ENCODE data around the gene RGS7.

The RGS7 gene

GRCh38 chr1:240823357-240823756, 533.6 kb downstream of the RGS7 start:
- TF ChIP-seq POLR2A (IDR thresholded peaks at IDR 0.05; ENCODE audit: extremely low read depth, insufficient read length) (no peak), MYC (IDR thresholded peaks at IDR 0.05; ENCODE audit: low read depth, low read length) (no peak), MAX (IDR thresholded peaks at IDR 0.05; ENCODE audit: low read depth, low read length) (no peak)
- TF ChIP-seq, protein P1, sequence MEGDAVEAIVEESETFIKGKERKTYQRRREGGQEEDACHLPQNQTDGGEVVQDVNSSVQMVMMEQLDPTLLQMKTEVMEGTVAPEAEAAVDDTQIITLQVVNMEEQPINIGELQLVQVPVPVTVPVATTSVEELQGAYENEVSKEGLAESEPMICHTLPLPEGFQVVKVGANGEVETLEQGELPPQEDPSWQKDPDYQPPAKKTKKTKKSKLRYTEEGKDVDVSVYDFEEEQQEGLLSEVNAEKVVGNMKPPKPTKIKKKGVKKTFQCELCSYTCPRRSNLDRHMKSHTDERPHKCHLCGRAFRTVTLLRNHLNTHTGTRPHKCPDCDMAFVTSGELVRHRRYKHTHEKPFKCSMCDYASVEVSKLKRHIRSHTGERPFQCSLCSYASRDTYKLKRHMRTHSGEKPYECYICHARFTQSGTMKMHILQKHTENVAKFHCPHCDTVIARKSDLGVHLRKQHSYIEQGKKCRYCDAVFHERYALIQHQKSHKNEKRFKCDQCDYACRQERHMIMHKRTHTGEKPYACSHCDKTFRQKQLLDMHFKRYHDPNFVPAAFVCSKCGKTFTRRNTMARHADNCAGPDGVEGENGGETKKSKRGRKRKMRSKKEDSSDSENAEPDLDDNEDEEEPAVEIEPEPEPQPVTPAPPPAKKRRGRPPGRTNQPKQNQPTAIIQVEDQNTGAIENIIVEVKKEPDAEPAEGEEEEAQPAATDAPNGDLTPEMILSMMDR (IDR thresholded peaks at IDR 0.05; ENCODE audit: low read depth, low read length): no peak
- H3K4me3 ChIP-seq (ENCODE audit: low read depth, low read length): no peak overlapping the region
- DNase-seq (ENCODE audit: low read depth): no peak

GRCh38 chr1:240821925-240822324, 535.1 kb downstream of the RGS7 start:
- no peak overlapping the region for H3K4me3 ChIP-seq (ENCODE audit: low read depth, low read length)
- TF ChIP-seq MYC (IDR thresholded peaks at IDR 0.05; ENCODE audit: low read depth, low read length): no peak
- TF ChIP-seq, protein P1 (IDR thresholded peaks at IDR 0.05; ENCODE audit: low read depth, low read length): no peak
- no peak for TF ChIP-seq POLR2A (IDR thresholded peaks at IDR 0.05; ENCODE audit: extremely low read depth, insufficient read length)
- no peak for TF ChIP-seq MAX (IDR thresholded peaks at IDR 0.05; ENCODE audit: low read depth, low read length)
- no peak for DNase-seq (ENCODE audit: low read depth)

GRCh38 chr1:240820816-240821215, 536.2 kb downstream of the RGS7 start:
- no peak for DNase-seq (ENCODE audit: low read depth)
- no peak overlapping the region for H3K4me3 ChIP-seq (ENCODE audit: low read depth, low read length)
- TF ChIP-seq MAX (IDR thresholded peaks at IDR 0.05; ENCODE audit: low read depth, low read length) (no peak), POLR2A (IDR thresholded peaks at IDR 0.05; ENCODE audit: extremely low read depth, insufficient read length) (no peak), MYC (IDR thresholded peaks at IDR 0.05; ENCODE audit: low read depth, low read length) (no peak)
- TF ChIP-seq, protein P1 (IDR thresholded peaks at IDR 0.05; ENCODE audit: low read depth, low read length): no peak

DNA sequence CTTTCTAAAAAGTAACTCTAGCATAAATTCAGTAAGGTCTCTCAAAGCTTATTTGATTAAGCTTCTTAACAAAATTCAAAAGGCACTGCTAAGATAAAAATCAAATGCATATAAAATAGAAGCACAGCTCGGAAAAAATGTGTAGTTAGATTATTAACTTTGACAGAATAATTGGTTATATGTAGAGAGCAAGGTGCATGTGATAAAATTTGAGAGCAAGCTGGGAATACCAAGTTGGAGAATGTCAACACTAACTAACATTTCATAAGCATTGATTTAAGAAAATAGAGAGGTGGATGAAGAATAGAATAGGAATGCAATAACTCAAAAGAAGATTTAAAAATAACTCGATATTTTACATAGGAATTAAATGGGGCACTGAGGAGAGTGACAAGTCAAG, 540.5 kb downstream of the RGS7 start:
- no peak for DNase-seq (ENCODE audit: low read depth)

DNA sequence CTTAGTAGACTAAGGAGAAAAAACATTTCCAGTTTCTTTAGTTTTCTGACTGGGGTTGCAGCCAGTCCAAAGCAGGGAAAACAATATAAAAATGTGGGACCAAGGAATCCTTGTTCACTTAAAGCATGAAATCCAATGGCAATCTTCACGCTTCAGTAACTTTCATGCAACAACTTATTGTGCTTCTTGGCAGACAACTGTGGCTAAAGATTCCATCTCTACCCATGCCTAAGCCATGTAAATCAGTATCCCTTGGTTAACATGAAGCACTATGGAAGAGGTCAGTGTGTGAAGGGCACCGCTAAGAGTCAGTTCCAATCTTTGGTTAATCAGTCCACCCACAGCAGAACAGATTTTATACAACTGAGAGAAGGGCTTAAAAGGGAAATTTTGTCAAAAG, 543.3 kb downstream of the RGS7 start:
- TF ChIP-seq POLR2A (IDR thresholded peaks at IDR 0.05; ENCODE audit: extremely low read depth, insufficient read length): no peak
- no peak for TF ChIP-seq MAX (IDR thresholded peaks at IDR 0.05; ENCODE audit: low read depth, low read length)
- TF ChIP-seq, protein P1 (IDR thresholded peaks at IDR 0.05; ENCODE audit: low read depth, low read length): no peak
- no peak for TF ChIP-seq MYC (IDR thresholded peaks at IDR 0.05; ENCODE audit: low read depth, low read length)
- H3K4me3 ChIP-seq (ENCODE audit: low read depth, low read length): no peak overlapping the region
- DNase-seq (ENCODE audit: low read depth): no peak

More for the DNA sequence above, 540.5 kb downstream of the RGS7 start:
- TF ChIP-seq MYC (IDR thresholded peaks at IDR 0.05; ENCODE audit: low read depth, low read length) (no peak), MAX (IDR thresholded peaks at IDR 0.05; ENCODE audit: low read depth, low read length) (no peak), POLR2A (IDR thresholded peaks at IDR 0.05; ENCODE audit: extremely low read depth, insufficient read length) (no peak)
- TF ChIP-seq, protein P1 (IDR thresholded peaks at IDR 0.05; ENCODE audit: low read depth, low read length): no peak
- no peak overlapping the region for H3K4me3 ChIP-seq (ENCODE audit: low read depth, low read length)

- no peak overlapping the region for H3K4me3 ChIP-seq (ENCODE audit: low read depth, low read length)
- TF ChIP-seq MAX (IDR thresholded peaks at IDR 0.05; ENCODE audit: low read depth, low read length) (no peak), POLR2A (IDR thresholded peaks at IDR 0.05; ENCODE audit: extremely low read depth, insufficient read length) (no peak), MYC (IDR thresholded peaks at IDR 0.05; ENCODE audit: low read depth, low read length) (no peak)
- TF ChIP-seq, protein P1 (IDR thresholded peaks at IDR 0.05; ENCODE audit: low read depth, low read length): no peak
- DNase-seq (ENCODE audit: low read depth): no peak
Observed at GRCh38 chr1:240811256-240811655, 545.7 kb downstream of the RGS7 start.
